Endothelial cell of umbilical vein (primary cell): ENCODE results near the gene PRR5L. TPM values are rescaled to one million over a fixed set of nuclear protein-coding genes. Genes with fewer than 3 reads are reported as not detected.

Experiments used
- BruUV-seq: library from RNA; stranded (reverse); fragments of 400-500 nt; replicated peaks from 2 replicates; lab custom pipeline; 2021; lab: Mats Ljungman, UMichigan
- CTCF ChIA-PET: fragments of 300-600, 350-600 bp; sonication (Branson Sonifier 250); formaldehyde crosslinking; loops from one replicate; lab custom pipeline; 2021; ENCODE audit warnings: antibody characterized with exemption, inconsistent platforms; lab: Charles Lee
- POLR2A ChIA-PET: fragments of 300-600, 350-600 bp; sonication (Branson Sonifier 250); formaldehyde crosslinking; loops from one replicate; lab custom pipeline; 2021; ENCODE audit warnings: antibody characterized with exemption, inconsistent platforms; lab: Charles Lee
- DNase-seq: peaks from one replicate; pipeline ENCODE4 v3.0.0-alpha.2; 2011; ENCODE audit warnings: low read depth, low spot score
- FAIRE-seq: peaks from 2 replicates; lab custom pipeline; 2011; peaks lifted over from hg19 to GRCh38; lab: Jason Lieb, UNC
- H2AFZ ChIP-seq: 2 replicates; pipeline ENCODE4 v1.6.0; 2012; ENCODE audit warnings: low read depth, low read length, control low read depth, inconsistent platforms
- H3K27ac ChIP-seq: 2 replicates; pipeline ENCODE4 v1.5.1; 2011; ENCODE audit warnings: low read depth, mild to moderate bottlenecking, control low read depth, low read length, moderate library complexity; ENCODE audit not compliant: insufficient read depth
- H3K27me3 ChIP-seq, 2 experiments: 2 replicates each; pipeline versions ENCODE4 v1.6.0 to v1.6.1; 2011; ENCODE audit warnings: low read length in 2 of 2, mixed read lengths in 1 of 2; ENCODE audit not compliant: control insufficient read depth in 2 of 2, insufficient read depth in 2 of 2
- H3K36me3 ChIP-seq, 2 experiments: 2 replicates in 1 of 2; 3 replicates in 1 of 2; pipeline ENCODE4 v1.5.1; 2011; ENCODE audit warnings: low read length in 2 of 2, mild to moderate bottlenecking in 1 of 2, moderate library complexity in 1 of 2; ENCODE audit not compliant: control insufficient read depth in 2 of 2, insufficient read depth in 2 of 2; ENCODE audit errors: extremely low read depth in 1 of 2
- H3K4me1 ChIP-seq: 3 replicates; pipeline ENCODE4 v1.5.1; 2011; ENCODE audit warnings: mild to moderate bottlenecking, low read length; ENCODE audit not compliant: control insufficient read depth, insufficient read depth; ENCODE audit errors: extremely low read depth
- H3K4me2 ChIP-seq: 2 replicates; pipeline ENCODE4 v1.6.1; 2011; ENCODE audit warnings: low read length, control low read depth, mixed read lengths; ENCODE audit not compliant: insufficient read depth
- H3K4me3 ChIP-seq, 3 experiments: fragments of 200-600 bp in 1 of 3; sonication (generic), shearing (Covaris generic) in 1 of 3; replicated peaks in 1 of 3; 2 replicates each; pipeline ENCODE4 v1.5.1; 2011 to 2016; ENCODE audit warnings: control low read depth in 3 of 3, low read length in 3 of 3, mild to moderate bottlenecking in 2 of 3, inconsistent platforms in 1 of 3, low read depth in 1 of 3, moderate library complexity in 1 of 3; ENCODE audit not compliant: insufficient read depth in 1 of 3
- H3K79me2 ChIP-seq: 2 replicates; pipeline ENCODE4 v1.6.0; 2012; ENCODE audit warnings: low read length, inconsistent platforms; ENCODE audit not compliant: control insufficient read depth, insufficient read depth
- H3K9ac ChIP-seq: replicated peaks from 2 replicates; pipeline ENCODE3; 2011; ENCODE audit warnings: low read length, control low read depth; ENCODE audit not compliant: insufficient read depth; ENCODE audit errors: extremely low read depth
- H3K9me1 ChIP-seq: replicated peaks from 3 replicates; pipeline ENCODE4 v1.6.0; 2011; ENCODE audit warnings: mild to moderate bottlenecking, low read length; ENCODE audit not compliant: control insufficient read depth, insufficient read depth; ENCODE audit errors: extremely low read depth
- H3K9me3 ChIP-seq: replicated peaks from 2 replicates; pipeline ENCODE4 v1.5.1; 2012; ENCODE audit warnings: low read length, inconsistent platforms; ENCODE audit not compliant: control insufficient read depth, insufficient read depth
- H4K20me1 ChIP-seq: replicated peaks from 2 replicates; pipeline ENCODE3; 2011; ENCODE audit warnings: mild to moderate bottlenecking, low read length; ENCODE audit not compliant: control insufficient read depth, insufficient read depth; ENCODE audit errors: extremely low read depth
- CTCF ChIP-seq, 2 donors: IDR thresholded peaks; 1 replicate in 1 of 2; 2 replicates in 1 of 2; pipeline ENCODE4 v1.5.1; 2011; ENCODE audit warnings: low read length in 2 of 2, mild to moderate bottlenecking in 2 of 2, moderate library complexity in 2 of 2, control low read depth in 1 of 2, inconsistent platforms in 1 of 2, low read depth in 1 of 2; ENCODE audit not compliant: insufficient read depth in 1 of 2; ENCODE audit errors: extremely low read depth in 1 of 2
- EZH2 ChIP-seq: IDR thresholded peaks from 2 replicates; pipeline ENCODE4 v1.6.1; 2012; ENCODE audit warnings: borderline replicate concordance, low read depth, mild to moderate bottlenecking, moderate library complexity, low read length, inconsistent platforms; ENCODE audit not compliant: severe bottlenecking
- FOS ChIP-seq: IDR thresholded peaks from 2 replicates; pipeline ENCODE4 v1.6.1; 2011; ENCODE audit warnings: mild to moderate bottlenecking, low read length, moderate library complexity, borderline replicate concordance; ENCODE audit not compliant: insufficient read depth
- GATA2 ChIP-seq: IDR thresholded peaks from 2 replicates; pipeline ENCODE4 v1.7.0; 2011; ENCODE audit warnings: low read depth, mild to moderate bottlenecking, moderate library complexity, mixed read lengths, low read length; ENCODE audit not compliant: insufficient read length, insufficient read depth
- JUN ChIP-seq: IDR thresholded peaks from 2 replicates; pipeline ENCODE4 v1.6.1; 2011; ENCODE audit warnings: borderline replicate concordance, low read depth; ENCODE audit not compliant: insufficient read length, insufficient read depth
- MAX ChIP-seq: IDR thresholded peaks from 2 replicates; pipeline ENCODE4 v1.6.1; 2011; ENCODE audit not compliant: insufficient read depth, insufficient read length
- MYC ChIP-seq: IDR thresholded peaks from one replicate; pipeline ENCODE4 v1.6.1; 2011; ENCODE audit warnings: mild to moderate bottlenecking, low read depth, low read length
- POLR2A ChIP-seq: IDR thresholded peaks from 2 replicates; pipeline ENCODE4 v1.6.1; 2012; ENCODE audit warnings: low read depth, mild to moderate bottlenecking, control low read depth, low read length
- POLR2AphosphoS5 ChIP-seq: IDR thresholded peaks from 2 replicates; pipeline ENCODE4 v1.6.1; 2012; ENCODE audit warnings: low read depth, mild to moderate bottlenecking, control low read depth, low read length, moderate library complexity; ENCODE audit not compliant: insufficient read depth
- dilution Hi-C: fragments of 300-500 bp; cut with MboI; formaldehyde crosslinking; loops from one replicate; pipeline ENCODE4 v1.15.0; 2019; ENCODE audit warnings: low sequenced_read_pairs; ENCODE audit not compliant: extremely low pct_ligation_motif_present
- intact Hi-C: fragments of 100-400 bp; cut with micrococcal nuclease; formaldehyde crosslinking; loops from one replicate; pipeline ENCODE4 v1.10.0; 2022
- polyA plus RNA-seq, 4 experiments: library from polyadenylated mRNA; depleted of rRNA in 3 of 4; stranded (reverse) in 3 of 4; unstranded in 1 of 4; fragments of >200 nt; gene quantifications; 2 replicates each; pipeline versions ENCODE4 v1.2.1 to v1.2.3, GENCODE V29; 2011 to 2012; ENCODE audit warnings: missing spikeins in 1 of 4
- total RNA-seq: library from RNA; stranded (reverse); gene quantifications from 2 replicates; pipeline ENCODE4 v1.2.3, GENCODE V29; 2021

Gene PRR5L
- total and polyA plus RNA-seq, 2 donors (not counting 3 experiments of a cell fraction or from before 2014, with no cell fraction given) = 2.5 to 6.1 TPM

GRCh38 chr11:36508743-36509142 is 212.7 kb downstream of the PRR5L start:
- H3K9ac ChIP-seq = peak overlapping the region; percentile 55
- no peak overlapping the region for H2AFZ ChIP-seq
- BruUV-seq = TSS peak; percentile 41
- H3K9me1 ChIP-seq = no peaks in the 10 kb centered on the region
- no peaks in the 10 kb centered on the region for H3K9me3 ChIP-seq
- dilution Hi-C loops (no loop called here), intact Hi-C loops (loop anchor here (10.0 kb wide), 1 partner anchor 1534 kb away; no protein-coding TSS in a partner anchor)
- no peak for FAIRE-seq
- H4K20me1 ChIP-seq = peaks cover 2% of the 10 kb centered on the region
- peak overlapping the region; percentile 95 for H3K4me2 ChIP-seq
- H3K36me3 ChIP-seq = no peaks in the 10 kb centered on the region
- H3K27ac ChIP-seq = peak overlapping the region; percentile 50
- H3K4me1 ChIP-seq = peaks cover 16% of the 10 kb centered on the region
- peak overlapping the region; percentile 77 to 100 (median 88) for H3K4me3 ChIP-seq
- DNase-seq = no peak
- ChIA-PET CTCF (interaction anchor here (0.6 to 2.9 kb wide), 7 partner anchors 8 to 417 kb away, joined by 3 to 36 read pairs (median 5); no protein-coding TSS in a partner anchor), POLR2A (no interaction called here)
- no peaks in the 10 kb centered on the region for H3K27me3 ChIP-seq
- H3K79me2 ChIP-seq = peaks cover 45% of the 10 kb centered on the region
- no peak for TF ChIP-seq EZH2
- no peak for TF ChIP-seq FOS
- TF ChIP-seq POLR2AphosphoS5 = no peak
- no peak for TF ChIP-seq GATA2
- no peak for TF ChIP-seq JUN
- no peak for TF ChIP-seq MYC
- no peak for TF ChIP-seq MAX
- TF ChIP-seq CTCF (IDR thresholded peaks at IDR 0.05; ENCODE audit: extremely low read depth in 1 of 2, insufficient read depth in 1 of 2, low read depth in 1 of 2, low read length in 2 of 2) = no peak
- no peak for TF ChIP-seq POLR2A
